Stimulated activated CD8-positive, alpha-beta memory T cell treated with anti-CD3 and anti-CD28 coated beads, Interleukin-12 subunit alpha, Interleukin-12 subunit beta, amount 100 ng/mL, for 24 hours (primary cell): Measurements from ENCODE around the gene P3H2.

ENCODE experiments used
- DNase-seq: peaks from one replicate; pipeline ENCODE4 v3.0.0-alpha.2; 2020; ENCODE audit errors: extremely low read depth

P3H2 gene

DNA sequence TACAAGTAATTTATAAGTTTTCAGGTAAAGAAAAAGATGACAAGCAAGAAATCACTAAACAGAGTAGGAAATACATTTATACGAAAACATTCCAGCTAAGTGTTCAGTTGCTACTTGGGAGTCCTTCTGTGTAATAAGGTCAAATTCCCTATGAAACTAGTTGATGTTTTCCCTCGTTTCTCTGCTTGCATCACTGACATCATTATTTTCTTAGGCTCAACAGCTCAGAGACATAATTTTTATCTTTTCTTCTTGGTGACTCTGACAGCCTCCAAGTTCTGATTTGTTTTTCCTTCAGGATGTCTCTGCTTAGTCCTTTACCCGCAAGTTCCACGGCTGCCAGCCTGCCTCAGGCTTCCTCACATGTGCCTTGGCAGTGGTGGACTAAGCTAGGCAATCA is 173.6 kb downstream of the P3H2 start:
- DNase-seq: no peak

GRCh38 chr3:189945935-189946709 is 174.6 kb downstream of the P3H2 start:
- DNase-seq: no peak

GRCh38 chr3:189944285-189945145 is 176.2 kb downstream of the P3H2 start:
- DNase-seq: no peak

DNA sequence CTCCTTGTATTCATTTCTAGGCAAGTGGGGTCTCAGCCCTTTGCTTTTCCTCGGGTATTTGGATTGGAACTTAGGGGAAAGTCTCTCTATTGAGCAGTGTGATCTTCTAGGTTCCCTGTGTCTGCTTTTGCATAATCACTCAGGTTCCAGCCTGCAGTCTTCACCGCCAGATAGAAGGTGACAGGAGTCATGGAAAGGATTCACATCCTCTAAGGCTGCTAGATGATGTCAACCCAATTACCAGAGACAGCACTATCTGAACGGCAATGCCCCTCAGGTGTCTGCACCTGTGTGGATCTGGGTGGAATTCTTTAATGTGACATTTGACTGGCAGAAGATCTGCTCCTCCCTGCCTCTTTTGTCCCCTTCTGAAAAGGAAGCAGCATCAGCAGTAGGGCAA is 177.7 kb downstream of the P3H2 start:
- DNase-seq: no peak

DNA sequence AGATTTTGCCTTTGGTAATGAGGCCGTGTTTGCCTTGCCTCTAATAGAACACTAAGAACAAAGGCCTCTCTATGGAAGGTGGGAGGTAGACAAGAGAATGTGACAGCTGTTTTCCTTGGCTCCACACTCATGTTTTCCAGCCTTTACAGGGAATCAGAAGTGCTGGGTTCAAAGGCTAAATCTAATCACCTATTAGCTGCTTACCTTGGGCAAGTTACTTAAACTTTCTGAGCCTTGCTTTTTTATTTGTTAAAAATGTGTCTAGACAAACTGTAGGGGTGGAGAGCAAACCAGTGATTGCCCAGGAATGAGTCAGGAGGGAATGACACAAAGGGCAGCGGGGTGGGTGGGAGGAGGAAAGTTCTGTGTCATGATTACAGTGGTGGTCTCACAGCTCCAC is 179.0 kb downstream of the P3H2 start:
- no peak for DNase-seq

- DNase-seq: no peak
These were observed 179.6 kb downstream of the P3H2 start for GRCh38 chr3:189941125-189941524.

DNA sequence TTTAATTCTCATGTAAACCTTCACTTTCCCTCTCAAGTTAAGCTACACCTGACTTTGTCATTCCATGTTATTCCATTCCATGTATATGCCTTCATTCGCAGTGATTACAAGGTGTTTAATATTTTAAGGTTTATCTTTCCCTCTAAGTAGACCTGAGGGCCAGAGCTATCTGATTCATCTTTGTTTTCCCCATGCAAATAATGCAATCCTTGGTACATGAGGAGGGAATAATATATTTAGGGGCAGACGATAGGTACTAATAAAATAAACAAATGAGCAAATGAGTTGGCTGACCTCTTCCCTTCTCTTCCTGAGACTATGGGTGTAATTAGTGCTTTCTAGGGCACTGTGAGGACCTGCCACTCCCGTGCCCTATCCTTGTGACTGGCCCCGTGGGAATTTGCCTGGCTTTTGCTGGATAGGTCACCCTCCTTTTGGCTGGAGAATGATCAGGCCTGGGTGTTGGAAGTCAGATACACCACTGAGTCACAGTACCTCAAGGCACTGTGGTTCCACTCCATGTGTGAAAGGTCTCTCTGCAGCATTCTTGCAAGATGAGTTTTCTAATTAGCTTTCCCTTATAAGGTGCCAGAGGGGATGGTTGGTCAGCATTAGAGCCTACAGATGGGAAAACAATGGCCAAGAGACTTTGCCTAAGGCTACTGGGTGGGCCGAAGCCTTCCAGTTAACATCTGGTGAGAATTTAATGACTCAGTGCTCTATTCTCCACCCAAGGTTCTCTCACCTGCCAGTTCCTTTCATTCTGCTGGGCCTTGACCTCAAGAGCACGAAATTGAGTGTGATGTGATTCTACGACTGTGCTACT is 183.2 kb downstream of the P3H2 start:
- no peak for DNase-seq

GRCh38 chr3:189936201-189936945 is 184.3 kb downstream of the P3H2 start:
- no peak for DNase-seq

DNA sequence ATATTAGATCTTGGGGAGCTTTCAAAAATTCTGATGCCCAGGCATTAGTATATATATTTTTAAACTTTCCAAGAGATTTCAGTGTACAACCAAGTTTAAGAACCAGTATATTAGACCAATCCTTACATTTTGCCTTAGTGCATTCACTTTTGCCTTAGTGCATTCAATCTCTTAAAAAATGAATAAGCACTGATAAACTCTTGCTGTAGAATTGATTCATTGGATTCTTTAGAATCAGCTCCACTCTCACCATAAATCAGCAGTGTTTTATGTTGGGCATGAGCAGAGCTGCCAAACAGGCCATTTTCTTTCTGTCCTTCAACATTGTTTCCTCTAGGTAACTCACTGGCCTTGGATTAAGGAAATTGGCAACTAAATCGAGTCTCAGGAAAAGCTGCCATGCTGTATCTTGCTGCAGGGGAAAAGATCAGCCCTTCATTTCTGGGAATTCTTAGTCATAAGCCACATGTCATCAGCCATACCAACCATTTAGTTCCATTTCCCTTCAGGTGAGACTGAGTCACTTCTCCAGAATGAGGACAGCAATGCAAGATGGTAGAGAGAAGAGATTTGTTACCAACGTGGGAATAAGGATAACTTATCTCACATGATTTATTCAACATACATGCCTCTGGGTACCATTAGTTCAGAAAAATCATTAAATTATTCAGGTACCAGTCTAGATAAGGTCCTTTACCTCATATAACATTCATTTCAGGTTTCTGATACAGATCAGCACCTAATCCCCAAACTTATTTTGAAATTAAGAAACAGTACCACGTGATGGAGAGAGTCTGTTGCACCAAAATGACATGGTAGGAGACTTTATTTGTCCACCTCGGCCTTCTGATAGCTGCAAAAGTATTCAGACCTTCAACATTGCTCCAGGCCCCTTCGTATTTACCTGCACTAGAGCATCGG is 192.5 kb downstream of the P3H2 start:
- no peak for DNase-seq

DNA sequence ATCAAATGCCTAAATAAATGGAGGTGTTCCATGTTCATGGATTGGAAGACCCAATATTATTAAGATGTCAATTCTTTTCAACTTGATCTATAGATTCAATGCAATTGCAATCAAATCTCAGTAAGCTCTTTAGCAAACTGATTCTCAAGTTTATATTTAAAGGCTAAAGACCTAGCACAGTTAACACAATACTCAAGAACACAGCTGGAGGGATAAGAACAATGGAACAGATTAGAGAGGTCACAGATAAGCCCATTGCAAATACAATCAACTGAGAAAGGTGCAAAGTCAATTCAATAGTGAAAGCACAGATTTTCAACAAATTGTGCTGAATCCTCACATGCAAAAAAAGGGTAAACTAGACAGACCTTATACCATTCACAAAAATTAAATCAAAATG is 198.9 kb downstream of the P3H2 start:
- DNase-seq: no peak

DNA sequence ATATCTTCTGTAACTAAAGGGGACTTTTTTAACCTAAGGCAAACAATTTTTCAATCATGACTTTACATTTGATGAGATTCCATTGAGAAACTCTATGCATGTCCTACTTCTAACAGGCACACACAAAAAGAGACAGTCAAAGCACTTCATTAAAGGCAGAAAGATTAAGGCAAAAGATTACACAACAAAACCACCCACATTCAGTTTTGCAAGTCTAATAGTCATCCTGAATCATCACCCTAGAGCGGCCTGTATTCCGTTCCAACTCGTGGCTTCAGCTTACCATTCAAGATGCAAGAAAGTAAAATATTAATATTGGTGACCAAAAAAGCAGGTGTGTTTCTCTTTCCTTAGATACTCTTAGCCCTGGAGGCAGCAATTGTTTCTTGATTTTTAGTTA is 205.9 kb downstream of the P3H2 start:
- DNase-seq: no peak

DNA sequence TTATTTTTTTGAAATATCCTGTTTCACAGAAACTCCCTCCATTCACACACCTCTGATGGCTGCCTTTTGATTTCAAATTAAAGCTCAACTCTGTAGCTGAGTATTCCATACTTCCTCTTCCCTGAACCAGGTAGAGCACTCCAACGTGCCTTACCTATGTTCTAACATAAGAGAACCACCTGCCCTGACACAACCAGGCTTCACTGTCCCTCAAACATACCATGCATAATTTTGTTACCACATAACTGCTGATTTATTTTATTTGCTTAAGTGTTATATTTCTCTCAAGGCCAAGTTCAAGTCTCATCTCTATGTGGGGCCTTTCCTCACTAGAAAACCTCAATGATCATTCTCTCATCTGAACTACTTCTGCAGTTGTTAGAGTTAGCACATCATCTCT is 209.7 kb downstream of the P3H2 start:
- DNase-seq: no peak

GRCh38 chr3:189909573-189909972 is 211.1 kb downstream of the P3H2 start:
- no peak for DNase-seq

- DNase-seq: no peak
These were observed 211.6 kb downstream of the P3H2 start for GRCh38 chr3:189909139-189909538.

DNA sequence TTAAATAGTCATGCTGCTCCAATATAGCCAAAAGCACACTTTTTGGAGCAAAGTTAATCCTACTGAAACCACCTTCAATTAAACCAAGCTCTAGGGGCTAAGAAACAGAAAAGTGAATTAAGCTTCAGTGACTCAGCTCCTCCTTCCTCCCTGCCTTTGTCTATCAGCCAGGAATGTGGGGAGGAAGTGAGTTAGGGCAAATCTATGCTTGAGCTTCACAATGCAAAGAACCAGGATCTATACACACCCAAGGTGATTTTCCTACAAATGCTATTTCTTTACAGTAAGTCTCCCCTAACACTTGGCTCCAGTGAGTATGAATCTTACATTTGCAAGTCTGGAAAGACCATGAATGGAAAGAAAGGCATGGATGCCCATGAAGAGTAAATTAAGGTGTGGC is 212.1 kb downstream of the P3H2 start:
- DNase-seq: no peak

DNA sequence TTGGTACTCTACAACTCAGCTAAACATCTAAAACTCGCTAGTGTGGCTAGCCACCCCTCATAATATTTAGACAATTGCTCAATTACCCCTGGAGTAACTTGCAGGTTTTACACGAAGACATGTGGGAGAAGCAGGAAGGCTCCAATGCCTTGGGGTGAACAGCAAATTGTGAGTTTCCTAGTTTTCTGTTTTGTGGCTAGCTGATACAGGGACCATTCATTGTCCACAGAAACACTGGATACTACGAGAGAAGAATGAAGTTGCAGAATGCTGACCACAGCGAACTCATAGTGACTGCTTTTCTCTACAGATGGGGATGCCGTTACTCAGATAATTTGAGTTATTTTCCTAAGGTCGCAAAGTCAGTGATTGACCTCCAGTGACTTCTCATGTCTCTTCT is 212.9 kb downstream of the P3H2 start:
- no peak for DNase-seq
